GM12891 (cell line): Measurements from ENCODE around the gene WBP1.

ENCODE experiments used
- DNase-seq: peaks from one replicate; pipeline ENCODE4 v3.0.0; 2011; ENCODE audit warnings: low spot score; ENCODE audit not compliant: insufficient read length
- FAIRE-seq: peaks from 2 replicates; lab custom pipeline; 2011; peaks lifted over from hg19 to GRCh38; lab: Jason Lieb, UNC
- PAX5 ChIP-seq: IDR thresholded peaks from 2 replicates; pipeline ENCODE4 v1.6.1; 2011; ENCODE audit warnings: low read length, moderate library complexity, mild to moderate bottlenecking; ENCODE audit not compliant: insufficient read depth, severe bottlenecking
- POLR2A ChIP-seq: IDR thresholded peaks from 2 replicates; pipeline ENCODE4 v1.6.1; 2011; ENCODE audit warnings: low read depth, low read length, control low read depth
- POLR2AphosphoS5 ChIP-seq: IDR thresholded peaks from 2 replicates; pipeline ENCODE4 v1.6.1; 2011; ENCODE audit warnings: low read depth, low read length, control low read depth
- POU2F2 ChIP-seq: IDR thresholded peaks from 2 replicates; pipeline ENCODE4 v1.6.1; 2011; ENCODE audit warnings: low read depth, mild to moderate bottlenecking, control low read depth, low read length, moderate library complexity
- SPI1 ChIP-seq: IDR thresholded peaks from 2 replicates; pipeline ENCODE4 v1.6.1; 2011; ENCODE audit warnings: low read depth, low read length, control low read depth
- TAF1 ChIP-seq: IDR thresholded peaks from 2 replicates; pipeline ENCODE4 v1.6.1; 2011; ENCODE audit warnings: low read depth, low read length, control low read depth

The WBP1 gene

DNA sequence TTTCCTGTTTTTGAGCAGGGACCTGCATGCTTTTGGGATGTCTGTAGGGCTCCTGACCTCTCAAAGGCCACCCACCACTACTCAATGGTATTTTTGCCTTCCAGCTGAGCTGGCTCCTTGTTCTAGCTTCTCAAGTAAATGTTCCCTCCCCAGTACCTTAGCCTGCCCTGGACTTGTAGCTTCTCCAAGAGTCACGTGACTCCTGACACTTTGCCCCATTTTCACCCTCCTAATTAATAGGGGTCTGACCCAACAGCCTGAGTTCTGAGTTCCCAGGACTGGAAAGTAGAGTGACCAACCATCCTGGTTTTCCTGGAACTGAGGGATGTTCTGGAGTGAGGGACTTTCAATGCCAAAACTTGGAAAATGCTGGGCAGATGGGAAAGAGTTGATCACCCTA is 37.2 kb downstream of the WBP1 start:
- FAIRE-seq (no peak), DNase-seq (no peak)
- TF ChIP-seq SPI1 (no peak), PAX5 (no peak), TAF1 (no peak), POLR2AphosphoS5 (no peak), POLR2A (no peak), POU2F2 (no peak)

DNA sequence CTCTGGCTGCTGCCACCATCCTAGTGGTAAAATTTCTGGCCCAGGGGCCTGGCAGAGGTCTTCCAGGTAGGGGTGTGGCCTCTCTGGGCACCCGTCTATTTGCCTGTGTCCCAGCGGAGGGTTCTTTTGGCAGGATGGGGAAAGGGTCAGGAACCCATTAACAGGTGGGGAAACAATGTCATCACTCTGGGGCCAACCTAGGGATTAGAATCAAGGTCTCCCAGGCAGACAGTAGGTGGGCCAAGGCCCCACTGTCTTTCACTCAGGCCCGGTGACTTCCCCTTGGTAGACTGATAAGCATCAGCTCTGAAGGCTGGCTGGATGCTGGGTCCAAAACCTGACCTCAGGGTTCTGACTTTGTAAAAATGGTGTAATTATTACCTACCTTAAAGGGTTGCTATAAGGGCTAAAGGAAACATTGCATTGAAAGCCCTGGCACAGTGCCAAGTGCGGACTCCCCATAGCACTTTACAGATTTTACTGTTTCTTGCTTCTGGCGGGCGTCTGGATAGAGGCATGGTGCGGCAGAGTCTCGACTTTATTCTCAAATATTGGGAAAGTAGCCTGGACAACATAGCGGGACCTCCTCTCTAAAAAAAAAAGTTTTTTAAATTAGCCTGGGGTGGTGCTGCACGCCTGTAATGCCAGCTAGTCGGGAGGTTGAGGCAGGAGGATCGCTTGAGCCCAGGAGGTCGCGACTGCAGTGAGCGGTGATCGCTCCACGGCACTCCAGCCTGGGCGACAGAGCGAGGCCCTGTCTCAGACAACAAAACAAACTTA is 38.9 kb downstream of the WBP1 start:
- TF ChIP-seq POLR2A: no peak
- no peak for TF ChIP-seq TAF1
- TF ChIP-seq PAX5: no peak
- no peak for TF ChIP-seq POLR2AphosphoS5
- no peak for TF ChIP-seq SPI1
- TF ChIP-seq POU2F2: no peak
- FAIRE-seq (peak; percentile 13), DNase-seq (no peak)

DNA sequence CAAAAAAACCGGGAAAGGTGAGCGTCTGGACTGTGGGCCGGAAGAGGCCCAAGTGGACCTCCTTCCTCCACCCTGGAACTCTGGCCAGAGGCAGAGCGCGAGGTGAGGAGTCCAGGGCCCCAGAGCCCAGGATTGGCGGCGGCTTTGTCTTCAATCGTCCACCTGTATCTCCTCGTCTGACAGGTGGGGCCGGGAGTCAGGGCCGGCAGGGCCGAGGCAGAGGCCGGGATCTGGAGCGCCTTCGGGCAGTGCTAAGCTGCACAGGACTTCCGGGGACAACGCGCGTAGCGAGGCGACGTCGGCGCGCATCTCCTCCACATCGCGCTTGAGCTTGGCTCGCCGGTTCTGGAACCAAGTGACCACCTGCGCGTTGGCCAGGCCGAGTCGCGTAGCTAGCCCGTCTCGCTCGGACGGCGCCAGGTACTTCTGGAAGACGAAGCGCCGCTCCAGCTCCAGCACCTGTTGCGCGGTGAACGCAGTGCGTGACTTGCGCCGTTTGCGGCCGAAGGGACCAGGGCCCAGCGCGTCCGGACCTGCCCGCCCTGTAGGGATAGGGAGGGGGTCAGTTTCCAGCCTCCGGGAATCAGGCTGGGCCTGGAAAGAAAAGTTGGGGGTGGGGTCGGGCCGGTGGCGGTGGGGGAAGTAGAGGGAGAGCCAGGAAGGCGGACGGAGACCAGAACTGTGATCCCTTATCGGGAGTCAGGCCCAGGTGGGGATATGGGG is 39.7 kb downstream of the WBP1 start:
- DNase-seq (no peak), FAIRE-seq (peak; percentile 38)
- TF ChIP-seq PAX5 (no peak), TAF1 (no peak), POLR2A (no peak), POU2F2 (no peak), POLR2AphosphoS5 (no peak), SPI1 (no peak)

DNA sequence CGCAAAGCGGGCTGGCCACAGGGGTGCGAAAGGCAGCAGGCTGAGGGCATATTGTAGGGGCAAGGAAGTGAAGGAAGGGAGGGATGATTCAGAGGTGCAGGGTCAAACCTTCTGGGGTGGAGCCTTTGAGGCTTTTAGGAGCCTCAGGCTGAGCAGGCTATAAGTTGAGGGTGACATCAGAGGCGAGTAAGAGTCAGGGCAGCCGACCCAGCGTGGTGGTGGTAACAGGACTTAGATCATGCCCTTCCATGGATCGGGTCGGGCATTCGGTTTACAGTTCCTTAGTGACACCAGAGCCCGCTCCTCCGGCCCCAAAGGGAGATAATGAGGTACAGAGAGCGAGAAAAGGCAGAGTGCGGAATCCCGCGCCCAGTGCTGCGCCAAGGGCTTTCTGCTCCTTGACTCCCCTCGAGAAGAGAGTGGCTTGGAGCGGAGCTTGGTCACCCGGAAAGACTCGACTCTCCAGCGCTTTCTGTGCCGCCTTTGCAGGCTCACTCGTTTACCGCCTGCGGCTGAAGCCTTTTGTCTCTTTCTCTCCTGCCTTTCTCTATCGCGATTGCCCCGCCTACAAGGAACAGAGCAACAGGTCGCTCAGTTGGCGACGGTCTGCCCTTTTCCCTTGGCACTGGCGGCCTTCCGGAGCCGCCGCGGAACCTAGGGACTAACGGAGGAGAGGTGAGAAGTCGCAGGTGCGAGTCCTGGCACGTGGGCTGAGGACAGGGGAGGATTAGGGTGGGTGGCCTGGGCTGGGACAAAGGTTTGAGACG is 40.4 kb downstream of the WBP1 start:
- DNase-seq: no peak
- TF ChIP-seq SPI1 (no peak), POLR2A (no peak), PAX5 (no peak), TAF1 (no peak), POLR2AphosphoS5 (no peak), POU2F2 (no peak)
- FAIRE-seq: peak; percentile 31

DNA sequence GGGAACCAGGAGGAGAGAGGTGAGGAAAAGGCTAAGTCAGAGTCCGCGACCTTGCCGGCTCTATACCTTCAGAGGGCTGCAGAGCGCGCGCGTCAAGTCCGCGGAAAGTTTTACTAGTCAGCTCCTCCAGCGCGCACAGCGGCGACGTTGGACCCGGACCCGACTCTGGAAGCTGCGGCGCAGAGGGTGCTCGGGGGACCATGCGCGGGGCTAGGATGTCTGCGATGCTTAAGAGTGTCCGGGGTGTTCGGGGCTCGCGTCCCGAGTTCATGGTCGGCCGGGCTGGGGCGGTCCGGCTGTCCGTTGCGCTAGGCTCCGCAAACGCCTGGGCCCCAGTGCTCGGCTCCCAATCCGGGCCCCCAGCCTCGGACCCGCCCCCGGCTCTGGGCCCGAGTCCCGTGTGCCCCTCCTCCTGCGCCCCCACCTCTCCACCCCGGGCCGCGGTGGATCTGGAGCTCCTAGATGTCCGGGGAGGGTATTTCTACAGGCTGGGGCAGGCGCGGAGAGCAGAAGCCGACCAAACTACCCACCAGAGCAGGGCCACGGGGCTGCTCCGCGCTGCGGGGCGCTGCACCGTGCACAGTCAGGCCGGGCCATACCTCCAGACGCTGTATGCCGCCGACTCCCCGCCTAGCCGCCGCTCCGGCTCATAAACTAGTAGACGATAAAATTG is 41.2 kb downstream of the WBP1 start, which contains the start of gene LBX2:
Gene LBX2 (minus strand): TSS at position 337 of the 673 bp plus-strand sequence. CDS start 66 bp downstream, at position 271.
- DNase-seq (no peak), FAIRE-seq (no peak)
- TF ChIP-seq POLR2AphosphoS5 (no peak), PAX5 (no peak), POLR2A (no peak), SPI1 (no peak), TAF1 (no peak), POU2F2 (no peak)

DNA sequence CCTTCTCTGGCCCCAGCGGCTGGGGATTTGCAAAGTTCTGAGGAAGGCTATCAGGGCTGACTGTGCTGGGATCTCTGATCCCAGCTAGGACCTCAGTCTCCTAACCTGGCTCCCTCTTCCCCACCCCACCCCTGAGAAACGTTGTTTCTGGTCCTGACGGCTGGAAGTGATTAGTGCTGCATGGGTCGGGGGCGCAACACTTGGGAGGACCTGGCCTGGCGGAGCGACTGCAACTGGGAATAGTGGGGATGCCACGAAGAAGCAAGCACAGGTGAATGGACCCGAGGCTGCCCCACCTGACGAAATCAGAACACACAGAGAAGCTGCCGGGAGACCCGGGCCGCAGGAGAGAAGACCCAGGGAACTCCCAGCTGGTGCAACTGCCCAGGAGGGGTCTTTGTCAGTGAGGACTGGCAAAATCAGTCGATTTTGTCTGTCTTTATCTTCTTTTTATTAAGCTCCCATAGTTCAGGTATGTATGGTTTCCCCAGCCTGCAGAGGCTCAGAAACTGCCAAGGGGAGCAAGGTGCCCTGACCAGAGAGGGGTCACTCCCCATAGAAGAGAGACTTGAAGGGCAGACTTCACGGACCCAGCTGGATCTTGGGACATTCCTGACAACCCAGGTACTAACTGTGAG is 41.8 kb downstream of the WBP1 start:
- no peak for DNase-seq
- no peak for TF ChIP-seq POLR2A
- no peak for TF ChIP-seq TAF1
- FAIRE-seq: no peak

DNA sequence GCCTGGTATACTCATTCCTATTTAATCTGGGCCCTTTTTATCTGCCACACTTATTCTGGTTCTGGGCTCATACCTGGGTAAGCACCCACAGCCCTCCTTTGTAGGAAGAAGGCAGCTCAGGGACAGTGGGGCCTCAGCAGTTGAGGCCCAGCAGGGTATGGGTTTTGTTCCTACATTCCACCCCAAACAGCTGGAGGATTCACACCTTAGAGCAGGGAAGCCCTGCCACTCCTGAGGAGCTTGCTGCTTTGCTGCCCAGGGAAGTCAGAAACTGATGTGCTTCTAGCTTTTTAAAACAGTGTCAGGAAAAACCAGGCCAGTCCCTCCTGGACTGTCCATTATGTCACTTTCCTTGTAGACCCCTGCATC is 42.3 kb downstream of the WBP1 start:
- no peak for DNase-seq
- TF ChIP-seq POU2F2 (no peak), TAF1 (no peak), POLR2A (no peak), POLR2AphosphoS5 (no peak), PAX5 (no peak), SPI1 (no peak)
- no peak for FAIRE-seq

DNA sequence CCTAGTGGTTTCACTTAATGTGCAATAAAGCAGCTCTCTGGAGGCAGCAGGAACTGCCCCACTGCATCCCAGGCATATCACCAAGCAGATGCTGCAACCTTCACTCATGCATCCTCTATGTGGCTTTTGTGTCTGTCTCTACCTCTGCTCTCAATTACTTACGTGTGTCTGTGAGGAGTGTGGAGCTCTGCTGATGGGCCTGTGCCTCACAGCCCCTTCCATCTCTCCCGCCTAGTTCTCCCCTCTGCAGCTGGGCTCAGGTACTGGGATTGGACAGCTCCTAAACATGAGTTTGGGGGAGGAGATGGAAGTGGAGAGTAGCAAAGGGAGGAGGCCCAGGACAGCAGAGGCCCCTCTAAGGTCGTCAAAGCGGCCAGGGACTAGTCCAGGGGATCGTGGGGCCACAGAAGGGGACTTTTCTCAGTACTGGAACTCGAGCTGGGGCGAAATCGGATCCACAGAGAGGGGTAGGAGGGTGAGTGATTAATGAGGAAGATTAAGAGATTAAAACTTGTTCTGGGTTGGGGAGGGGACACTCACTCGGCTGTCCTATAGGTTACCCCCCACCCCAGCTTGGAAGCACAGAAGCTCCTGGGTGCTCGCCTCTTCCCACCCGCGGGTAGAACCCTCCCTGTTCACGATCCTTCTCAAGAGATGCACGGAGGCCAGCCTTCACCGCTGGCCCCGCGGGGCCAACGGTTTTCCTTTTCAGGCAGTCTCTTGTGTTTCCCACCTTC is 43.3 kb downstream of the WBP1 start:
- FAIRE-seq (no peak), DNase-seq (no peak)
- TF ChIP-seq PAX5 (no peak), POLR2A (no peak), POU2F2 (no peak)
